Measurements from ENCODE around the gene TMEM229B. TPM values are rescaled to one million over a fixed set of nuclear protein-coding genes. Genes with fewer than 3 reads are reported as not detected.

The TMEM229B gene
- total RNA-seq, 1 donor from 2014 or later = 1.3 TPM

GRCh38 chr14:67480011-67480410 is 8.5 kb downstream of the TMEM229B start:
- no peaks in the 10 kb centered on the region for H3K9me3 Mint-ChIP-seq (ENCODE audit: unreplicated experiment)
- H3K36me3 ChIP-seq (ENCODE audit: insufficient read depth, low read length) = no peaks in the 10 kb centered on the region
- H4K20me1 ChIP-seq (ENCODE audit: insufficient read depth, low read length) = no peaks in the 10 kb centered on the region
- no peak overlapping the region for H2AFZ ChIP-seq (ENCODE audit: low read depth, low read length)
- no peaks in the 10 kb centered on the region for H3K4me1 ChIP-seq (ENCODE audit: insufficient read depth, low read length)
- no peak overlapping the region for H3K4me3 Mint-ChIP-seq (ENCODE audit: unreplicated experiment)
- no peak overlapping the region for H3K27ac ChIP-seq (ENCODE audit: low read depth, low read length)
- no peak overlapping the region for H3K4me3 ChIP-seq (ENCODE audit: insufficient read depth, low read depth, low read length)
- no peaks in the 10 kb centered on the region for H3K9me3 ChIP-seq (ENCODE audit: insufficient read depth, low read depth, low read length)
- no peaks in the 10 kb centered on the region for H3K36me3 Mint-ChIP-seq (ENCODE audit: low read depth, unreplicated experiment)
- no peak overlapping the region for H3K4me2 ChIP-seq (ENCODE audit: low read length)
- H3K27ac Mint-ChIP-seq (ENCODE audit: unreplicated experiment) = no peak overlapping the region
- DNase-seq (ENCODE audit: low read depth) (no peak), FAIRE-seq (no peak)
- peaks cover 10% of the 10 kb centered on the region for H3K27me3 Mint-ChIP-seq (ENCODE audit: low read depth, unreplicated experiment)
- no peak for TF ChIP-seq EZH2 (IDR thresholded peaks at IDR 0.05; ENCODE audit: insufficient read depth, low read length)
- TF ChIP-seq CTCF (IDR thresholded peaks at IDR 0.05; ENCODE audit: insufficient read depth, low read depth, low read length) = no peak
- no peak overlapping the region for H3K9ac ChIP-seq (ENCODE audit: low read length)
- no peaks in the 10 kb centered on the region for H3K27me3 ChIP-seq (ENCODE audit: insufficient read depth, low read length)
- H3K79me2 ChIP-seq (ENCODE audit: insufficient read depth, low read length) = no peaks in the 10 kb centered on the region
- H3K4me1 Mint-ChIP-seq (ENCODE audit: low read depth, unreplicated experiment) = peaks cover 7% of the 10 kb centered on the region

GRCh38 chr14:67478800-67479084 is 9.8 kb downstream of the TMEM229B start:
- Mint-ChIP-seq H3K4me3 (ENCODE audit: unreplicated experiment) (no peak overlapping the region), H3K27ac (ENCODE audit: unreplicated experiment) (no peak overlapping the region), H3K27me3 (ENCODE audit: low read depth, unreplicated experiment) (peaks cover 10% of the 10 kb centered on the region), H3K36me3 (ENCODE audit: low read depth, unreplicated experiment) (no peaks in the 10 kb centered on the region), H3K9me3 (ENCODE audit: unreplicated experiment) (no peaks in the 10 kb centered on the region), H3K4me1 (ENCODE audit: low read depth, unreplicated experiment) (peaks cover 6% of the 10 kb centered on the region)
- Histone ChIP-seq H3K36me3 (ENCODE audit: insufficient read depth, low read length) (no peaks in the 10 kb centered on the region), H3K4me3 (ENCODE audit: insufficient read depth, low read depth, low read length) (no peak overlapping the region), H3K27me3 (ENCODE audit: insufficient read depth, low read length) (no peaks in the 10 kb centered on the region), H3K4me1 (ENCODE audit: insufficient read depth, low read length) (no peaks in the 10 kb centered on the region), H3K9ac (ENCODE audit: low read length) (no peak overlapping the region), H3K4me2 (ENCODE audit: low read length) (no peak overlapping the region), H3K27ac (ENCODE audit: low read depth, low read length) (no peak overlapping the region), H3K9me3 (ENCODE audit: insufficient read depth, low read depth, low read length) (no peaks in the 10 kb centered on the region), H2AFZ (ENCODE audit: low read depth, low read length) (no peak overlapping the region), H4K20me1 (ENCODE audit: insufficient read depth, low read length) (no peaks in the 10 kb centered on the region), H3K79me2 (ENCODE audit: insufficient read depth, low read length) (no peaks in the 10 kb centered on the region)
- TF ChIP-seq CTCF (IDR thresholded peaks at IDR 0.05; ENCODE audit: insufficient read depth, low read depth, low read length) (no peak), EZH2 (IDR thresholded peaks at IDR 0.05; ENCODE audit: insufficient read depth, low read length) (no peak)
- no peak for FAIRE-seq
- no peak for DNase-seq (ENCODE audit: low read depth)

GRCh38 chr14:67477926-67478799 is 10.4 kb downstream of the TMEM229B start:
- DNase-seq (ENCODE audit: low read depth) (no peak), FAIRE-seq (no peak)
- Histone ChIP-seq H3K4me1 (ENCODE audit: insufficient read depth, low read length) (no peaks in the 10 kb centered on the region), H3K4me2 (ENCODE audit: low read length) (no peak overlapping the region), H3K36me3 (ENCODE audit: insufficient read depth, low read length) (no peaks in the 10 kb centered on the region), H2AFZ (ENCODE audit: low read depth, low read length) (peak overlapping the region; percentile 41), H3K27ac (ENCODE audit: low read depth, low read length) (no peak overlapping the region), H3K4me3 (ENCODE audit: insufficient read depth, low read depth, low read length) (no peak overlapping the region), H3K27me3 (ENCODE audit: insufficient read depth, low read length) (no peaks in the 10 kb centered on the region), H4K20me1 (ENCODE audit: insufficient read depth, low read length) (no peaks in the 10 kb centered on the region), H3K79me2 (ENCODE audit: insufficient read depth, low read length) (no peaks in the 10 kb centered on the region), H3K9ac (ENCODE audit: low read length) (no peak overlapping the region), H3K9me3 (ENCODE audit: insufficient read depth, low read depth, low read length) (no peaks in the 10 kb centered on the region)
- TF ChIP-seq EZH2 (IDR thresholded peaks at IDR 0.05; ENCODE audit: insufficient read depth, low read length) (no peak), CTCF (IDR thresholded peaks at IDR 0.05; ENCODE audit: insufficient read depth, low read depth, low read length) (no peak)
- H3K27ac Mint-ChIP-seq (ENCODE audit: unreplicated experiment) = peak overlapping the region; percentile 20
- no peaks in the 10 kb centered on the region for H3K9me3 Mint-ChIP-seq (ENCODE audit: unreplicated experiment)
- H3K27me3 Mint-ChIP-seq (ENCODE audit: low read depth, unreplicated experiment) = peaks cover 10% of the 10 kb centered on the region
- peaks cover 6% of the 10 kb centered on the region for H3K4me1 Mint-ChIP-seq (ENCODE audit: low read depth, unreplicated experiment)
- no peaks in the 10 kb centered on the region for H3K36me3 Mint-ChIP-seq (ENCODE audit: low read depth, unreplicated experiment)
- H3K4me3 Mint-ChIP-seq (ENCODE audit: unreplicated experiment) = no peak overlapping the region
